Forelimb muscle (tissue), 1 donor: ENCODE results near the gene EPYC. TPM values are rescaled to one million over a fixed set of nuclear protein-coding genes. Genes with fewer than 3 reads are reported as not detected.

Source experiments
- DNase-seq: peaks from one replicate; pipeline ENCODE4 v3.0.0-alpha.2; 2013; ENCODE audit warnings: low read depth
- polyA plus RNA-seq: library from polyadenylated mRNA; unstranded; fragments of 120-200 nt; gene quantifications from one replicate; pipeline ENCODE4 v1.2.1, GENCODE V29; 2013; ENCODE audit not compliant: insufficient read length

The EPYC gene
- polyA plus RNA-seq, 1 donor: not detected

- no peak for DNase-seq
Measured at GRCh38 chr12:90958347-90958746, 46.4 kb downstream of the EPYC start.

- DNase-seq: no peak
Measured at GRCh38 chr12:90954921-90955320, 49.9 kb downstream of the EPYC start, which contains the start of gene CCER1. TSS of gene CCER1 (minus strand) at chr12:90955176. CDS start at chr12:90954742, 434 bp downstream.

- DNase-seq: no peak
Measured at GRCh38 chr12:90954428-90954827, 50.3 kb downstream of the EPYC start.

DNA sequence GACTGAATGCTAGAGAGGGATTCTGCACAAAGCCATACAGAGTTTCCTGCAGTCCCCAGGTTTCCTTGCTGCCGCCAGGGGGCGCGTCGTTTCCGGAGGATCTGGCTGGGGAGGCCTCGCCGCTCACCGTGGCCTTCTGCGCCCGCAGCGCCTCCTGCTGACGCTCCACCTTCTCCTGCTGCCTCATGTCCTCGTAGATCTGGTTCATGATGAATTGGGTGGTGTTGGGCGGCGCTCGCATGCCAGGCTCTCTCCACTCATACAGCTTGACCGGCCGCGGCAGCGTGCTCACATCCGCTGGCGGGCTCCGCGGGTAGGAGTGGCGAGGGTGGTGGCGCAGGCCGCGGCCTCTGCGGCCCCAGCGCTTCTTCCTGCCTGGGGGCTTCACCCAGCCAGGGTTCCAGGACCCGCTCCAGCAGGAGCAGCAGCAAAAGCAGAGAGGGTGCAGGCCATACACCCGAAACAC, 50.8 kb downstream of the EPYC start:
- DNase-seq: no peak

GRCh38 chr12:90951432-90952105, 53.2 kb downstream of the EPYC start:
- DNase-seq: no peak

DNA sequence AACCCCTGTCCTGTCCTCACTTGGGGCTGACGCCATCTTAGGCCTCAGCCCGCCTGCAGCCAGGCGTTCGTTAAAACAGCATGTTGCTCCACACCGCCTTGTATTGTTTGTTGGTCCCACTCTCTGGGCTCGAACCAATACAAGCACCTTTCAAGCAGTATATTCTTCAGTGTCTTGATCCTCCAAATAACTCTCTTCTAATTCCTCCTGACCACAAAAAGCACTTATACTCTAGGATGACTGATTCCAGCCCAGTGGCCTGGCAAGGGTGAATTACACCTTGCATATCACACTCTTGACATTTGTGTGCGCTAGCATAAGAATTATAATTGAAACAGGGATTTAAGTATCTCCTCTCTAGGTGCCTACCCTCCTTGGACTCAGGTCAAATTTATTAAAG, 56.9 kb downstream of the EPYC start:
- DNase-seq: no peak

GRCh38 chr12:90945070-90945649, 59.6 kb downstream of the EPYC start:
- DNase-seq: no peak

- DNase-seq: no peak
Measured at GRCh38 chr12:90943255-90943654, 61.5 kb downstream of the EPYC start.

DNA sequence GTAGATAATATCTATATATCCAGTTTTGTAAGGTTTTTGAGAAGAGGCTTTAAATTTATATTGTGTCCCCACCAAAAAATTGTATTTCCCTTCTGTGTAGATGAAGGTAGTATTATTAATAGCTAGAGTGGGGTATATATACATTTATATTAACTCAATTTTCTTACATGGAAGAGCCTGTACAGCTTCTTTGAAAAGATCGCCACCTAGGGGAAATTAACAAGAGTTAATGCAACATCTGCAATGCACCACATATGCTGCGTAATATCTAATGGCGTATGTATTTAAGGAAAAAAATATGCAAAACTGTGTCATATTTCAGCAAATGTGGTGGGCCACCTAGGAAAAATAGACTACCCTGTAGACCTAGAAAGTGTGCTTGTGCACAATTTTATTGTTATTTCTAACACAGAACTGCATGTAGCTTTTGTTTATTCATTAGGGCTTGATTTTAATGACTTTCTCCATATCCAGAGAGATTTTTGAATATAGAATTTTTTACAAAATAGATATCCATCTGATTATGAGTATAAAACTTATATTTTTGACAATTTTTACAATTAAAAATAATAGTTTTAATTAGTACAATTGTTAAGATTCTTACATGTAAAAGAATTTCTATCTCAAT, 63.8 kb downstream of the EPYC start:
- peak; percentile 17 for DNase-seq

GRCh38 chr12:90939382-90939781, 65.4 kb downstream of the EPYC start:
- no peak for DNase-seq

GRCh38 chr12:90938451-90938850, 66.3 kb downstream of the EPYC start:
- DNase-seq: no peak

DNA sequence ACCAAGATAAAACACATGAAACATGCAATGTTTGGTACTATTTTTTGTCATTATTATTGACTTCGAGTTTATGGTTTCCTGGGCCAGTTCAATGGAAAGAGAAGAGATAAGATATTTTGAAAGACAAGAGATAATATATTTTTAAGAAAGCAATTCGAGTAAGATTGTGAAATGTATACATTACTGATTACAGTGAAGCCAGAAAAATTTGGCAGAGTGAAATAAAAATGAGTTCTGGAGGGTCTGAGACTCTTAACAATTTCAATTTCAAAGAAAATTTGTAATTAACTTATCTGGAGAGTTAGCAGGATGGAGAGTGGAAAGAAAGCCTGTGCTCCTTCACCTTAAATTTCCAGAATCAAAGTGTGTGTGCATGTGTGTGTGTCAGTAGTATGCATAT, 67.1 kb downstream of the EPYC start:
- DNase-seq: no peak

- DNase-seq: no peak
Measured at GRCh38 chr12:90936230-90937005, 68.4 kb downstream of the EPYC start.

- DNase-seq: no peak
Measured at GRCh38 chr12:90925562-90925961, 79.2 kb downstream of the EPYC start.

GRCh38 chr12:90924406-90924805, 80.4 kb downstream of the EPYC start:
- DNase-seq: no peak

DNA sequence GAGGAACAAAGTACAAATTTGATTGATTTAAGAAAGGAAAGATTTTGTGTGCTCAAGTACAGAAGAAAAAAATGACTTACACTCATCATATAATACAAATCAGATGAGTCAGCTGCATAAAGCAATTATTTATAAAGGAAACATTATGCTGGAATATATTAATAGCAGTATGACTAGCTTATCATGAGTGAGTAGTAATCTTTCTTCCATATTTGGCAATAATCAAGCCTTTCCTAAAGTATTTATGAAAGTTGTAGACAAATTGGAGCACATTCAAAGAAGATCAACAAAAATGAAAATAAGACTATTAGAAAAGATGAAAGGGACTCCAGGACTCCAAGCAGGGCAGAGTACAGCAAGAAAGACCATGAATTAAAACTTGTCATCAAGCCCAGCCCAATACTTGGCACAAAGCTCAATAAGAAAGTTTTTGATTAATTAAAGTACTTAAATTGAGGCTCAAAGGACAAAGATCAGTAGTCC, 82.6 kb downstream of the EPYC start:
- no peak for DNase-seq

DNA sequence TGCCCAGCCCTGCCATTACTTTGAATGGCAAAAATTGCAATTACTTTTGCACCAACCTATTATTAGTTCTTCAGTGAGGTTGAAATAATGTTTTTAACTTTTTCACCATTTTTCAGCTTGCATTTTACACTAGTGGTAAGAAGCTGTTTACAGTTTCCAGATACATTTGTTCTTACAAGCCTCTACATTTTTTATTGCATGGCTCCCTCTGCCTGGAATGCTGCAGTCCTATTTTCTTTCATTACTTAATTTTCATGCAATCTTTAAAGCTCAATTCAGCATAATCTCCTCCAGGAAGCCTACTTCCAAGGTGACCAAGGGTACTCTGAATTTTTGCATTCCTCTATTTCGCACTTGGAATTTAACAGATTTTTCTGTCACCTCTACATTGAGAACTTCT, 83.2 kb downstream of the EPYC start:
- DNase-seq: no peak

DNA sequence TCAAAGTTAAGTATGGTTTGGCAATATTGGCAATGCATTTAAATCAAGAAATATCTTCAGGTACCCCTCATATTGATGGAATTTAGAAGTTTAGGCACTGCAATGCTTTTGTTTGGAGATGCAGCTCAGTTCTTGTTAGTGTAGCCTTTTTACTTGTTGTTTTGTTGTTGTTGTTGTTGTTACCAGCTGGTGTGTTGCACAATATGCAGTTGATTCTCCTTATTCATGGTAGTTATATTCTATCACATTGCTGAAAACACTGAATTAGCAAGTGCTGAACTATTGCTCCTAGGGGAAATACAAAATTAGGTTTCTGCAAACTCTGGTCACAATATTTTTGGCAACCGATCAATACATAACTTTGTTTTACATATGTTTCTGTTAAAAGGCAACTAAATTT, 84.5 kb downstream of the EPYC start:
- no peak for DNase-seq

DNA sequence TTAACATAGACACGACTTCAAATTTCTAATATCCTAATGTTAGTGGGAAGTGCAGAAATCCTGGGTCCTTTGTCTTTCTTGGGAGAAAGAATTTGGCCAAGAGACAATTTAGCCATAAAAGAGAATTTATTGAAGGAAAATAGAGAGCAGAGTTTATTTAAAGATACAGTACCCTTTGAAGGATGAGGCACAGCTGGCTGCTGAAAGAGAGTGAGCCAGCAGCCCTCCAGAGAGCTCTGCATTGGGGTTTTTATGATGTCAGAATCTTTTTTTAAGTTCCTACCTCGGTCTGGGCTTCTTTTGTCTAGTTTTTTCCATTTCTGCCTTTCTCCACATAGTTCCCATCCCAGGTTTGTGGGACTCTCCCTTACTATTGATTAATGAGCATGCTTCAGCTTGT, 87.3 kb downstream of the EPYC start:
- no peak for DNase-seq

GRCh38 chr12:90916516-90916915, 88.3 kb downstream of the EPYC start:
- no peak for DNase-seq

DNA sequence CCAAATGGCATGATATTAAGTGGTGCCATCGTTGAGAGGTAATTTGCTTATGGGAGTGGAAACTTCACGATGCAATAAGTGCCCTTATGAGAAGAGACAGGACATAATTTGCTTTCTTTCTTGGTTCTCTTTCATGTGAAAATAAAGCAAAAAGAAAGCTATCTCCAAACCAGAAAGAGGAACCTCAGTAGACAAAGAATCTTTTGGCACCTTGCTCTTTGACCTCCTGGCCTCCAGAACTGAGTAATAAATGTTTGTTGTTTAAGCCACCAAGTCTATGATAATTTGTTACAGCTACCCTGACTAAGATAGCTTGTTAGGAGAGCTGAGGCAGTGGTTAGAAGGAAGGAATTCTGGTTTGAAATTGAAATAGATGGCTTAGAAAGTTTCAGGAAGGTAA, 89.4 kb downstream of the EPYC start:
- DNase-seq: no peak
